Kidney (tissue), 14 donors: ENCODE results near the gene EIF4B. TPM values are rescaled to one million over a fixed set of nuclear protein-coding genes. Genes with fewer than 3 reads are reported as not detected.

Experiments used
- DNase-seq, 5 donors: peaks; one replicate each; pipeline ENCODE4 v3.0.0-alpha.2; 2013 to 2020
- FAIRE-seq: peaks from 2 replicates; lab custom pipeline; 2012; peaks lifted over from hg19 to GRCh38; lab: Jason Lieb, UNC
- H3K27ac ChIP-seq, 2 donors: one replicate each; pipeline ENCODE4 v1.7.0; 2013; ENCODE audit warnings: low read depth in 2 of 2, low read length in 2 of 2, inconsistent platforms in 1 of 2
- H3K27me3 ChIP-seq: one replicate; pipeline ENCODE4 v1.7.1; 2013; ENCODE audit warnings: low read length, inconsistent platforms; ENCODE audit not compliant: control insufficient read depth, insufficient read depth
- H3K36me3 ChIP-seq, 3 donors: one replicate each; pipeline versions ENCODE4 v1.7.0 to v1.7.1; 2013; ENCODE audit warnings: low read length in 3 of 3, control low read depth in 1 of 3, inconsistent platforms in 1 of 3; ENCODE audit not compliant: insufficient read depth in 3 of 3, control insufficient read depth in 2 of 3
- H3K4me1 ChIP-seq, 3 donors: one replicate each; pipeline versions ENCODE4 v1.7.0 to v1.7.1; 2013; ENCODE audit warnings: low read length in 3 of 3, inconsistent platforms in 1 of 3, low read depth in 1 of 3; ENCODE audit not compliant: control insufficient read depth in 2 of 3, insufficient read depth in 2 of 3
- H3K4me3 ChIP-seq, 3 donors: one replicate each; pipeline versions ENCODE4 v1.7.0 to v1.8.1; 2013; ENCODE audit warnings: low read length in 3 of 3, control low read depth in 1 of 3, inconsistent platforms in 1 of 3
- H3K9ac ChIP-seq, 3 donors: one replicate each; pipeline versions ENCODE4 v1.7.0 to v1.7.1; 2013; ENCODE audit warnings: low read length in 3 of 3, control low read depth in 1 of 3, inconsistent platforms in 1 of 3
- H3K9me3 ChIP-seq, 3 donors: one replicate each; pipeline versions ENCODE4 v1.7.0 to v1.7.1; 2013; ENCODE audit warnings: low read length in 3 of 3, control low read depth in 1 of 3, inconsistent platforms in 1 of 3; ENCODE audit not compliant: control insufficient read depth in 2 of 3, insufficient read depth in 1 of 3
- intact Hi-C: fragments of 100-400 bp; cut with DNase I; formaldehyde crosslinking; loops from one replicate; pipeline ENCODE4 v1.11.1; 2022
- polyA plus RNA-seq: library from polyadenylated mRNA; stranded (reverse); fragments of 350-450 nt; fragmentation: Illumina TruSeq; extraction: RNeasy Lipid Tissue Mini Kit (QIAGEN cat#74804); gene quantifications from one replicate; pipeline ENCODE4 v1.2.3, GENCODE V29; 2014; ENCODE audit warnings: low read depth, low replicate concordance; ENCODE audit not compliant: insufficient read depth
- total RNA-seq: library from RNA; stranded (reverse); fragmentation: NEBNext Ultra II Directional; extraction: Animal tissue kit (Norgen Biotek cat#: 25700); gene quantifications from one replicate; pipeline ENCODE4 v1.2.1, GENCODE V29; 2021
- TF ChIP-seq, protein P1 (sequence below): IDR thresholded peaks from 3 replicates; pipeline ENCODE4 v1.5.1; 2012; ENCODE audit warnings: mild to moderate bottlenecking, moderate library complexity, borderline replicate concordance; ENCODE audit not compliant: insufficient read depth; ENCODE audit errors: extremely low read depth
- donor health status: control.
- donor health status: control.
- donor health status: control.
- donor health status: control.
- donor health status: control.
- donor health status: DM: yes; HTN: yes; CAD: no.
- donor health status: Normal renal cell carcinoma (clear cell type).

The EIF4B gene
- total and polyA plus RNA-seq, 2 donors from 2014 or later: 114 to 417 TPM

DNA sequence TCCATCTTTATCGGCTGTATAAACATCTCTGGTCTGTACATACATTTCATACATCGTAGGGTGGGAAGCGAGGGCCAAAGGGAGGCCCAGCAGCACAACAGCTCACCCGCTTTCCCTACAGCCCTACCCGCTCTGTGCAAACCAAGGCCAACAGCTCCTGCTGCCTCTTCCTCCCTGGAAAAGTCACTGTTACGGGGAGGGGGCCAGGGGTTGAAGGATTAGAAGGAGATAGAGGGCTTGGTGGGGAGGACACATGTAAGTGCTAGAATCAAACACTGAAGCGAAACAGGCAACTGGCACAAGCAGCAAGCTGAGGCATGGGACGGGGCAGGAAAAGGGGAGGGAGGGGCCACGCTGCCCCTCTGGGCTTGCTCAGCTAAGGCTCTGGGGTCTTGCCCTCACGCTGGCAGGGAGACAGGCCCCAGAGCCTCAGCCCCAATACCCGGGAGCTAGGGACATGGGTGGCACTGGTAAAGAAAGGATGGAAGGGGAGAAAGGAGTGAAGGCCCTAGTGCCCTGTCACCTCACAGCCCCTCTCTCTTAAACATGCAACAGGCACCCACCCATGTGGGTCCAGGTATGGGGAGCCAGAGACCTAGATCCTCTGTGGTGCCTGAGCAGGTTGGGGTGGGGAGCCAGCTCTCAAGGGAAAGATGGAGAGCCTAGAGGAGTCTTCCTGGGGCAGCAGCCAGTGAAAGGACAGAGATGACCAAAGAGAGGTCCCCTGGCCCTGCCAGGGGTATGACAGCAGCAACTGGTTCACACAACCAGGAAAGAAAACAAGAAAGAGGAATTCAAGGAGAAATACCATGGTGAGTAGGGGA lies 58.6 kb downstream of the EIF4B start:
- Histone ChIP-seq H3K9me3 (no peaks in the 10 kb centered on the region), H3K36me3 (peaks cover 0 to 37% (median 12%) of the 10 kb centered on the region in 3 donors), H3K4me1 (peaks cover 0 to 43% (median 9%) of the 10 kb centered on the region in 3 donors), H3K27me3 (no peaks in the 10 kb centered on the region), H3K9ac (no peak overlapping the region), H3K27ac (peak overlapping the region in 1 of 2 donors; percentile 50), H3K4me3 (no peak overlapping the region)
- intact Hi-C loops: loop anchor here (10.0 kb wide), 1 partner anchor 130 kb away; no protein-coding TSS in a partner anchor
- peak in 2 of 5 donors; percentile 32 to 72 for DNase-seq
- TF ChIP-seq, protein P1, sequence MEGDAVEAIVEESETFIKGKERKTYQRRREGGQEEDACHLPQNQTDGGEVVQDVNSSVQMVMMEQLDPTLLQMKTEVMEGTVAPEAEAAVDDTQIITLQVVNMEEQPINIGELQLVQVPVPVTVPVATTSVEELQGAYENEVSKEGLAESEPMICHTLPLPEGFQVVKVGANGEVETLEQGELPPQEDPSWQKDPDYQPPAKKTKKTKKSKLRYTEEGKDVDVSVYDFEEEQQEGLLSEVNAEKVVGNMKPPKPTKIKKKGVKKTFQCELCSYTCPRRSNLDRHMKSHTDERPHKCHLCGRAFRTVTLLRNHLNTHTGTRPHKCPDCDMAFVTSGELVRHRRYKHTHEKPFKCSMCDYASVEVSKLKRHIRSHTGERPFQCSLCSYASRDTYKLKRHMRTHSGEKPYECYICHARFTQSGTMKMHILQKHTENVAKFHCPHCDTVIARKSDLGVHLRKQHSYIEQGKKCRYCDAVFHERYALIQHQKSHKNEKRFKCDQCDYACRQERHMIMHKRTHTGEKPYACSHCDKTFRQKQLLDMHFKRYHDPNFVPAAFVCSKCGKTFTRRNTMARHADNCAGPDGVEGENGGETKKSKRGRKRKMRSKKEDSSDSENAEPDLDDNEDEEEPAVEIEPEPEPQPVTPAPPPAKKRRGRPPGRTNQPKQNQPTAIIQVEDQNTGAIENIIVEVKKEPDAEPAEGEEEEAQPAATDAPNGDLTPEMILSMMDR: no peak
- FAIRE-seq: no peak

DNA sequence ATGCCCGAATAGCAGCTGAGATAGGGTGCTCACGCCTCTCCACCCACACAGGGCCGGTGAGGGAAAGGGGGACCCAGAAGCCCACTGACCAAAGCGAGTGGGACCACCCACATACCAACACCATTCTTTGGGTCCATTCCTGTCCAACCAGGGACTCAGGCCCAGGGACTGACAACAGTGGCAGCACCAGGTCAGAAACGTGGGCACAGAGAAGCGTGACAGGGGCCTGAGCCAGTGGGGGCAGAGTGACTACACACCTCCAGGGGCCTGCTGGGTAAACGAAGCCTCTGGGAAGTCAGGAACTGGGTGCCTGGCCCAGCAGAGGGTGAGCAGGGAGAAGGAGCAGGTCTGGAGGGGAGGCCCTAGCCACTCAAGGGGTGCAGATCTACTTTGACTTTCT lies 59.2 kb downstream of the EIF4B start:
- peak in 2 of 5 donors; percentile 54 to 74 for DNase-seq
- H3K27me3 ChIP-seq: no peaks in the 10 kb centered on the region
- peak overlapping the region; percentile 48 to 51 for H3K27ac ChIP-seq
- H3K9ac ChIP-seq: peak overlapping the region in 1 of 3 donors; percentile 2
- FAIRE-seq: no peak
- no peaks in the 10 kb centered on the region for H3K9me3 ChIP-seq
- peaks cover 0 to 31% (median 12%) of the 10 kb centered on the region in 3 donors for H3K36me3 ChIP-seq
- H3K4me3 ChIP-seq: no peak overlapping the region
- intact Hi-C loops: loop anchor here (10.0 kb wide), 1 partner anchor 129 kb away; no protein-coding TSS in a partner anchor
- peaks cover 0 to 42% (median 9%) of the 10 kb centered on the region in 3 donors for H3K4me1 ChIP-seq
- TF ChIP-seq, protein P1: no peak

DNA sequence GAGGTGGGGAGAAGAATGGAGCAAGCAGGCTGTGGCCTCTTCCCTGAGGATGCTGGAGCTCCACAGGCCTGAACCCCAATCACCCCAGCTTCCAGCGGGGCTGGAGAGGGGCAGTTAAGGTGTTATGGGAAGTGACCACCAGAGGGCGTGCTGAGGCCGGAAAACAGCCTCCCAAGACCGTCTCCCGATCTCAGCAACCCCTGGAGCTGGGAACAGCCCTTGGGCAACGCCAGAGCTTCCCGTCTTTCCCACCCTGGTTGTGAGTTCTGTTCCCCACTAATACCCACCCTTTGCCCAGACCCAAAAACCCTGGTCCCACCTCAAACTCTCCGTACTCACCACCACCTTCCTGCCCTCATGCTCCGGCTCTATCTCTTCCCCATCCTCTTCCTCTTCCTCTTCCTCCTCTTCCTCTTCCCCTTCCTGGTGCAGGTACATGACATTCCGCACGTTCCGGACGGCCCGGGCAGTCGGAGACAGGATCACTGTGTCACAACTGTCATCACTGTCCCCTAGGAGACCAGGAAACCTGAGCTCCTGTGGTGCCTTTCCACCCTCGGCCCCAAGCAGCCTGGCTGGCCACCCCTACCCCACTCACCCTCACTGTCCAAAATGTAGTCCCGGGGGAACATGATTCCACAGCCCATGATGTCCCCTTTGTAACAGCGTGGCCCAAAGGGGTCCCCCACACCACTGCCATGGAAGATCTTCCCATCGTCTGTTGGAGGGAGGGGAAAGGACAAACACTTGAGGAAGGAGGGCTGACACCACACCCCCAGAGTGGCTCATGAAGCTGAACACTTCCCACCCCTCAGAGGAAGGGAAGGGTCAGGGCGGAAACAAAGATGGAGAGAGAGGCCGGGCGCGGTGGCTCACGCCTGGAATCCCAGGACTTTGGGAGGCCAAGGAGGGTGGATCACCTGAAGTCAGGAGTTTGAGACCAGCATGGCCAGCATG lies 60.0 kb downstream of the EIF4B start:
- intact Hi-C loops: loop anchor here (10.0 kb wide), 1 partner anchor 129 kb away; no protein-coding TSS in a partner anchor
- Histone ChIP-seq H3K4me1 (peaks cover 0 to 37% (median 5%) of the 10 kb centered on the region in 3 donors), H3K27me3 (no peaks in the 10 kb centered on the region), H3K36me3 (peaks cover 0 to 28% (median 12%) of the 10 kb centered on the region in 3 donors), H3K9ac (peak overlapping the region in 1 of 3 donors; percentile 2), H3K27ac (peak overlapping the region; percentile 48 to 51), H3K4me3 (no peak overlapping the region), H3K9me3 (no peaks in the 10 kb centered on the region)
- DNase-seq (peak; percentile 80 to 92 (median 86)), FAIRE-seq (no peak)
- TF ChIP-seq, protein P1: peak; percentile 90
